CD4-positive, alpha-beta T cell (primary cell): ENCODE data around the gene SERPINB13. TPM values are rescaled to one million over a fixed set of nuclear protein-coding genes. Genes with fewer than 3 reads are reported as not detected.

Experiments used
- ATAC-seq: fragments of 200-7000 bp; cut with Tn5 transposase; one replicate; pipeline ENCODE4 v1.10.0; 2022; ENCODE audit warnings: mild to moderate bottlenecking; ENCODE audit not compliant: poor library complexity
- CTCF ChIA-PET: fragments of 350-600 bp; sonication (Branson Sonifier 250); formaldehyde crosslinking; loops from one replicate; lab custom pipeline; 2021; ENCODE audit warnings: antibody characterized with exemption, inconsistent platforms; lab: Charles Lee
- POLR2A ChIA-PET: fragments of 350-600 bp; sonication (Branson Sonifier 250); formaldehyde crosslinking; loops from one replicate; lab custom pipeline; 2021; ENCODE audit warnings: antibody characterized with exemption, inconsistent platforms; lab: Charles Lee
- DNase-seq, 14 experiments: peaks; one replicate each; pipeline ENCODE4 v3.0.0-alpha.2; 2013 to 2020; ENCODE audit warnings: mixed read lengths in 2 of 14
- H3K27ac ChIP-seq, 2 donors: one replicate each; pipeline versions ENCODE4 v1.5.1 to v1.7.0; 2013; ENCODE audit warnings: low read length in 2 of 2, low read depth in 1 of 2, mild to moderate bottlenecking in 1 of 2
- H3K27me3 ChIP-seq, 2 experiments: 1 replicate in 1 of 2; 2 replicates in 1 of 2; pipeline versions ENCODE4 v1.6.1 to v1.7.0; 2013; ENCODE audit warnings: low read length in 2 of 2, control low read depth in 1 of 2, mild to moderate bottlenecking in 1 of 2, moderate library complexity in 1 of 2; ENCODE audit not compliant: insufficient read depth in 2 of 2, control insufficient read depth in 1 of 2
- H3K36me3 ChIP-seq: one replicate; pipeline ENCODE4 v1.6.1; 2013; ENCODE audit warnings: low read length, control low read depth; ENCODE audit not compliant: insufficient read depth
- H3K4me1 ChIP-seq: one replicate; pipeline ENCODE4 v1.6.1; 2013; ENCODE audit warnings: low read length, control low read depth; ENCODE audit not compliant: insufficient read depth
- H3K4me3 ChIP-seq: one replicate; pipeline ENCODE4 v1.5.1; 2013; ENCODE audit warnings: mild to moderate bottlenecking, low read length, moderate library complexity
- H3K9me3 ChIP-seq, 2 experiments: 1 replicate in 1 of 2; 2 replicates in 1 of 2; pipeline versions ENCODE4 v1.6.1 to v1.7.0; 2013; ENCODE audit warnings: low read length in 2 of 2, mild to moderate bottlenecking in 2 of 2, control low read depth in 1 of 2, moderate library complexity in 1 of 2; ENCODE audit not compliant: control insufficient read depth in 1 of 2, insufficient read depth in 1 of 2
- H3K27ac Mint-ChIP-seq: one replicate; pipeline ENCODE4 v1.8.0; 2020; ENCODE audit warnings: mixed read lengths
- H3K27me3 Mint-ChIP-seq: one replicate; pipeline ENCODE4 v1.8.0; 2021; ENCODE audit warnings: mixed read lengths
- H3K36me3 Mint-ChIP-seq: one replicate; pipeline ENCODE4 v1.8.0; 2021; ENCODE audit warnings: low read depth, mixed read lengths
- H3K4me1 Mint-ChIP-seq: one replicate; pipeline ENCODE4 v1.8.0; 2021; ENCODE audit warnings: low read depth, mixed read lengths
- H3K4me3 Mint-ChIP-seq: one replicate; pipeline ENCODE4 v1.8.0; 2020; ENCODE audit warnings: mild to moderate bottlenecking, mixed read lengths
- H3K9me3 Mint-ChIP-seq: one replicate; pipeline ENCODE4 v1.8.0; 2020; ENCODE audit warnings: mixed read lengths
- CTCF ChIP-seq: fragments of 200-600 bp; IDR thresholded peaks from one replicate; pipeline ENCODE4 v1.8.0; 2022; ENCODE audit warnings: antibody characterized with exemption, mild to moderate bottlenecking
- intact Hi-C, 2 experiments: fragments of 100-400 bp; cut with DNase I in 1 of 2; cut with micrococcal nuclease in 1 of 2; formaldehyde crosslinking; loops; one replicate each; pipeline versions ENCODE4 v1.15.1 to v1.9.0; 2023 to 2025; cut with DNase I, micrococcal nuclease
- total RNA-seq, 174 experiments: library from RNA in 2 of 174; stranded (reverse) in 2 of 174; gene quantifications; one replicate each; pipeline ENCODE4 v1.2.3 and lab custom pipeline; 2021 to 2026

The SERPINB13 gene
- total RNA-seq, 2 experiments from 2014 or later: not detected

DNA sequence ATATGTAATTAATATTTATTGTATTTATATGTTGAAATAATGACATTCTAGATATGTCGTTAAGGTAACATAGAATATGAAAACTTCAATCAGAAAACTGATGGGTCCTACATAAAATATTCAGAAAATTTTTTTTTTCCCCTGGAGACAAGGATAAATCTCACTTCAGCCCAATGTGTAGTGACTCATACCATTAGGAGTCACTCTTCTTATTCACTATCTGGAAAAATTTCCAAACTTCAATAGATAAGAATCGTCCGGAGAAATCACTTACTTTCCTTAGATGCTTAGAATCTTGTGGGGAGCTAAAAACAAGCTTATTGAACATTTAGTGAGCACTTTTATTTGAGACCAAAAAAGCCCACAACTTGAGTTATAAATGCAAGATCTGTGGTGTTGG is 4.6 kb downstream of the SERPINB13 start:
- Histone ChIP-seq H3K9me3 (no peaks in the 10 kb centered on the region), H3K4me3 (no peak overlapping the region), H3K27ac (no peak overlapping the region), H3K4me1 (no peaks in the 10 kb centered on the region), H3K27me3 (no peaks in the 10 kb centered on the region), H3K36me3 (no peaks in the 10 kb centered on the region)
- intact Hi-C loops: no loop called here
- Mint-ChIP-seq H3K9me3 (no peaks in the 10 kb centered on the region), H3K27me3 (peaks cover 4% of the 10 kb centered on the region), H3K36me3 (no peaks in the 10 kb centered on the region), H3K27ac (no peak overlapping the region), H3K4me3 (no peak overlapping the region), H3K4me1 (no peaks in the 10 kb centered on the region)
- no peak for TF ChIP-seq CTCF
- CTCF ChIA-PET: interaction anchor here (0.7 kb wide), 1 partner anchor 711 kb away, joined by 3 read pairs; no protein-coding TSS in a partner anchor
- DNase-seq (no peak), ATAC-seq (no peak)
- POLR2A ChIA-PET: no interaction called here

- ATAC-seq (no peak), DNase-seq (no peak)
- intact Hi-C loops: no loop called here
- Histone ChIP-seq H3K27me3 (no peaks in the 10 kb centered on the region), H3K27ac (no peak overlapping the region), H3K4me3 (no peak overlapping the region), H3K4me1 (no peaks in the 10 kb centered on the region), H3K9me3 (no peaks in the 10 kb centered on the region), H3K36me3 (no peaks in the 10 kb centered on the region)
- no peak overlapping the region for H3K27ac Mint-ChIP-seq
- no peak for TF ChIP-seq CTCF
- no peaks in the 10 kb centered on the region for H3K36me3 Mint-ChIP-seq
- CTCF ChIA-PET: no interaction called here
- no peaks in the 10 kb centered on the region for H3K27me3 Mint-ChIP-seq
- no peak overlapping the region for H3K4me3 Mint-ChIP-seq
- no peaks in the 10 kb centered on the region for H3K4me1 Mint-ChIP-seq
- POLR2A ChIA-PET: no interaction called here
- H3K9me3 Mint-ChIP-seq: no peaks in the 10 kb centered on the region
These were observed 5.3 kb downstream of the SERPINB13 start for GRCh38 chr18:63592471-63592870.

DNA sequence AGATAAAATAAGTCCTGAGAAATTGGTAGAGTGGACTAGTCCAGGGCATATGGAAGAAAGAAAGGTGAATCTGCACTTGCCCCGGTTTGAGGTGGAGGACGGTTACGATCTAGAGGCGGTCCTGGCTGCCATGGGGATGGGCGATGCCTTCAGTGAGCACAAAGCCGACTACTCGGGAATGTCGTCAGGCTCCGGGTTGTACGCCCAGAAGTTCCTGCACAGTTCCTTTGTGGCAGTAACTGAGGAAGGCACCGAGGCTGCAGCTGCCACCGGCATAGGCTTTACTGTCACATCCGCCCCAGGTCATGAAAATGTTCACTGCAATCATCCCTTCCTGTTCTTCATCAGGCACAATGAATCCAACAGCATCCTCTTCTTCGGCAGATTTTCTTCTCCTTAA is 9.8 kb downstream of the SERPINB13 start:
- Histone ChIP-seq H3K4me3 (no peak overlapping the region), H3K27ac (no peak overlapping the region), H3K36me3 (no peaks in the 10 kb centered on the region), H3K9me3 (peaks cover 0 to 3% of the 10 kb centered on the region in 2 experiments), H3K27me3 (no peaks in the 10 kb centered on the region), H3K4me1 (no peaks in the 10 kb centered on the region)
- no peaks in the 10 kb centered on the region for H3K9me3 Mint-ChIP-seq
- no peak overlapping the region for H3K4me3 Mint-ChIP-seq
- H3K27me3 Mint-ChIP-seq: no peaks in the 10 kb centered on the region
- DNase-seq (no peak), ATAC-seq (no peak)
- TF ChIP-seq CTCF: no peak
- intact Hi-C loops: no loop called here
- POLR2A ChIA-PET: no interaction called here
- no peak overlapping the region for H3K27ac Mint-ChIP-seq
- CTCF ChIA-PET: no interaction called here
- H3K36me3 Mint-ChIP-seq: no peaks in the 10 kb centered on the region
- no peaks in the 10 kb centered on the region for H3K4me1 Mint-ChIP-seq
